Lower leg skin (tissue), 4 donors: ENCODE data around the gene AMOTL1. TPM values are rescaled to one million over a fixed set of nuclear protein-coding genes. Genes with fewer than 3 reads are reported as not detected.

Experiments
- DNase-seq, 2 donors: peaks; one replicate each; pipeline ENCODE4 v3.0.0-alpha.2; 2019; ENCODE audit warnings: low spot score in 2 of 2
- H3K4me3 ChIP-seq: fragments of 200-600 bp; sonication (generic); 2 replicates; pipeline ENCODE4 v1.5.1; 2017; ENCODE audit warnings: mild to moderate bottlenecking, low read depth; ENCODE audit not compliant: poor library complexity, severe bottlenecking
- CTCF ChIP-seq, 3 donors: fragments of 450-650 bp; IDR thresholded peaks; one replicate each; pipeline ENCODE4 v1.5.1; 2016; ENCODE audit warnings: antibody characterized with exemption in 3 of 3, mild to moderate bottlenecking in 3 of 3, moderate library complexity in 2 of 3
- POLR2A ChIP-seq, 2 donors: fragments of 450-650 bp; IDR thresholded peaks; one replicate each; pipeline ENCODE4 v1.6.1; 2016 to 2017; ENCODE audit warnings: antibody characterized with exemption in 2 of 2, mild to moderate bottlenecking in 1 of 2, moderate library complexity in 1 of 2
- WGBS, 2 donors: methylation state at CpG; one replicate each; pipeline ENCODE4 v1.1.5; 2018; 5-methylcytosine and 5-hydroxymethylcytosine counted together
- intact Hi-C: fragments of 100-400 bp; cut with DNase I; formaldehyde crosslinking; loops from one replicate; pipeline ENCODE4 v1.15.0; 2023; ENCODE audit warnings: low total_unique reads
- total RNA-seq, 4 donors: library from RNA; depleted of rRNA; stranded (reverse); fragments of >200 nt; gene quantifications; one replicate each; pipeline ENCODE4 v1.1.0, GENCODE V29; 2016

The AMOTL1 gene
- total RNA-seq, 4 donors from 2014 or later = 45.3 to 72.0 (median 64.8) TPM

DNA sequence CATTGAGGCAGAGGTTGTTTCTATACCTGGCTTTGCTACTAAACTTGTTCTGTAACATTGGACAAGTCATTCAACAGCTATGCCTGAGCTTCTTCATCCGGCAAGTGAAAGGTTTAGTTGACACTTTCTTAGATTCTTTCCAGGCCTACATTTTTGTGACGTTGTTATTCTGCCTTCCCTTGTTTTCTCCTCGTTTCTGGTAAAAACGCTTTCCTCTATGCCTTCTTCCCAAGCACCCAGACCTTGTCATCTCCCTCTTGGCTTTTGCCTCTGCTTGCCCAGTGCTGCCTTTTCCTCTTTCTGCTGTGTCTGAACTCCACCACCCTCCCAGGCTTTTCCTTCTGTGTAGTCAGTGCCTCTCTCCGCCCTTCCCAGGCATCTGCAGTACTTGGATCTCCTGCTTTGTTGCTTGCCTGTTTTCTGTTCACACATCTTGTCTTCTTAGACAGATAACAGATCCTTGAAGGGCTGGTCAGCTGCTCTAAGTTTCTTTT lies 1.4 kb upstream of the AMOTL1 start:
- no peak overlapping the region for H3K4me3 ChIP-seq
- no peak for TF ChIP-seq CTCF (IDR thresholded peaks at IDR 0.05)
- TF ChIP-seq POLR2A (IDR thresholded peaks at IDR 0.05) = no peak
- WGBS, 2 donors = 39 to 45% methylated on average over 5 of the region's 5 CpGs
- no peak for DNase-seq
- intact Hi-C loops = no loop called here

DNA sequence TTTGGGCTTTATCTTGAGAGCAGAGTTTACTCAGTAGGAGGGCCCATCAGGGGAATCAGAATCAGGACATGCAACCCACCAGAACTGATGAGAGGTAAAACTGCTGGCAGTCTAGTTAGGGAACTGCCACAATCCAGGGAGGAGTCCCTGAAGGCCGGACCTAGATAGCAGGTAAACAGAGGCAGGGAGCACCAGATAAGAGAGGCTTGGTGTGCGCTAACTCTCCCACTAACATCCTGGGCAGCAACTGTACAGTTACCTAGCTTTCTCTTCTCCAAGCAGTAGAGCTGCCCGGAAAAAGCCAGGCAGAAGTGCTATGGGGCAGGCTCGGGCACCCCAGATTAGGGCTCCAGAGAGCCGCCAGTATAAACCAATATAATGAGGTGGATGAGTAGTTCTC lies 865 bp upstream of the AMOTL1 start:
- intact Hi-C loops = no loop called here
- DNase-seq = no peak
- H3K4me3 ChIP-seq = no peak overlapping the region
- TF ChIP-seq CTCF (IDR thresholded peaks at IDR 0.05) (no peak), POLR2A (IDR thresholded peaks at IDR 0.05) (no peak)
- 56 to 79% methylated on average over 5 of the region's 5 CpGs for WGBS, 2 donors

- WGBS, 2 donors = 0 to 1% methylated on average over 46 to 70 of the region's 91 CpGs
- TF ChIP-seq POLR2A (IDR thresholded peaks at IDR 0.05) = no peak
- TF ChIP-seq CTCF (IDR thresholded peaks at IDR 0.05) = no peak
- intact Hi-C loops = no loop called here
- peak in 1 of 2 donors; percentile 87 for DNase-seq
- H3K4me3 ChIP-seq = peak overlapping the region; percentile 63
Measured at GRCh38 chr11:94768602-94769541, 716 bp downstream of the AMOTL1 start.

DNA sequence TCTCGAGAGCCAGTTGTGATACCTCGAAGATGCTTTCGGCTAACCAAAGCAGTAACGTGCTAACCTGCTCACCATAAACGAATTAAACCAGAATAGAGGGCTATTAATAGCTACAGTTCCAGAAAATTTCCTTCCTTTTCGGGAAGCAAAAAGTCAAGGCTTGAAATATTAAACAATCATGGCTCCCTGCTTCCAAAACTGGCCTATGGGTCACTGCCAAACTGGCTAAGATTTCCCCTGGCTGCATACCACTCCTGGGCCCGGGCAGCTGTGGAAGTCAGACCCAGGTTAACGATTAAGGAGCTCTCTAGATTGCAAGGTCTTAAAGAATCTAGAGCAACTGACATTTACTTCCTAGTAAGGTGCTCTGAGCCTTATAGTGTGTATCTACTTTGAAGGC lies 1.7 kb downstream of the AMOTL1 start:
- no peak overlapping the region for H3K4me3 ChIP-seq
- WGBS, 2 donors = 14% methylated on average over 8 of the region's 8 CpGs
- intact Hi-C loops = no loop called here
- no peak for TF ChIP-seq CTCF (IDR thresholded peaks at IDR 0.05)
- TF ChIP-seq POLR2A (IDR thresholded peaks at IDR 0.05) = no peak
- DNase-seq = no peak

GRCh38 chr11:94770563-94771120 lies 2.5 kb downstream of the AMOTL1 start:
- intact Hi-C loops = no loop called here
- no peak for DNase-seq
- H3K4me3 ChIP-seq = no peak overlapping the region
- TF ChIP-seq CTCF (IDR thresholded peaks at IDR 0.05) = no peak
- TF ChIP-seq POLR2A (IDR thresholded peaks at IDR 0.05) = no peak
- WGBS, 2 donors = 57 to 58% methylated on average over 4 of the region's 4 CpGs
